Cardiac fibroblast (primary cell): Measurements from ENCODE around the gene DYSF.

Source experiments
- DNase-seq, 2 donors: peaks; one replicate each; pipeline versions ENCODE4 v3.0.0 to v3.0.0-alpha.2; 2010; ENCODE audit warnings: low read depth in 2 of 2
- H3K4me3 ChIP-seq, 2 donors: replicated peaks in 1 of 2; 1 replicate in 1 of 2; 2 replicates in 1 of 2; pipeline ENCODE4 v1.5.1; 2011; ENCODE audit warnings: low read depth in 2 of 2, low read length in 2 of 2, mild to moderate bottlenecking in 2 of 2, moderate library complexity in 1 of 2
- CTCF ChIP-seq: IDR thresholded peaks from one replicate; pipeline ENCODE4 v1.5.1; 2011; ENCODE audit warnings: low read depth, mild to moderate bottlenecking, low read length, inconsistent platforms

Gene DYSF

GRCh38 chr2:71526975-71527374 is 73.6 kb downstream of the DYSF start:
- DNase-seq, result no peak
- TF ChIP-seq CTCF, result no peak
- no peak overlapping the region for H3K4me3 ChIP-seq

- no peak for TF ChIP-seq CTCF
- no peak overlapping the region for H3K4me3 ChIP-seq
- no peak for DNase-seq
These were observed 74.8 kb downstream of the DYSF start for GRCh38 chr2:71528131-71528591.

GRCh38 chr2:71528749-71529148 is 75.4 kb downstream of the DYSF start:
- no peak overlapping the region for H3K4me3 ChIP-seq
- TF ChIP-seq CTCF, result no peak
- no peak for DNase-seq

GRCh38 chr2:71530211-71530610 is 76.8 kb downstream of the DYSF start:
- no peak overlapping the region for H3K4me3 ChIP-seq
- no peak for TF ChIP-seq CTCF
- DNase-seq, result no peak

- TF ChIP-seq CTCF, result peak; percentile 78
- no peak overlapping the region for H3K4me3 ChIP-seq
- peak; percentile 65 to 67 for DNase-seq
These were observed 77.4 kb downstream of the DYSF start for GRCh38 chr2:71530641-71531332.

GRCh38 chr2:71531522-71532047 is 78.2 kb downstream of the DYSF start:
- no peak for TF ChIP-seq CTCF
- DNase-seq, result peak; percentile 9 to 78
- no peak overlapping the region for H3K4me3 ChIP-seq
